Transverse colon (tissue), 4 donors: ENCODE data around the gene LURAP1L. TPM values are rescaled to one million over a fixed set of nuclear protein-coding genes. Genes with fewer than 3 reads are reported as not detected.

ENCODE experiments used
- DNase-seq: peaks from one replicate; pipeline ENCODE4 v3.0.0-alpha.2; 2019
- H3K27ac ChIP-seq, 4 donors: fragments of 200-600 bp; sonication (generic); 2 replicates each; pipeline ENCODE4 v1.5.1; 2016 to 2018; ENCODE audit warnings: inconsistent platforms in 4 of 4
- H3K27me3 ChIP-seq: fragments of 200-600 bp; sonication (generic); 2 replicates; pipeline ENCODE4 v1.5.1; 2017; ENCODE audit warnings: inconsistent platforms
- H3K36me3 ChIP-seq, 4 donors: fragments of 200-600 bp; sonication (generic); 2 replicates each; pipeline ENCODE4 v1.5.1; 2017 to 2019; ENCODE audit warnings: inconsistent platforms in 4 of 4
- H3K4me1 ChIP-seq, 4 donors: fragments of 200-600 bp; sonication (generic); 2 replicates each; pipeline ENCODE4 v1.5.1; 2017 to 2020; ENCODE audit warnings: inconsistent platforms in 4 of 4
- H3K4me3 ChIP-seq, 4 donors: fragments of 200-600 bp; sonication (generic); 1 replicate in 1 of 4; 2 replicates in 3 of 4; pipeline versions ENCODE4 v1.5.1 to v1.6.1; 2017 to 2019; ENCODE audit warnings: inconsistent platforms in 4 of 4
- H3K9me3 ChIP-seq, 2 donors: fragments of 200-600 bp; sonication (generic); 2 replicates each; pipeline ENCODE4 v1.5.1; 2017 to 2019; ENCODE audit warnings: inconsistent platforms in 2 of 2
- EP300 ChIP-seq: sonication (generic); formaldehyde crosslinking; IDR thresholded peaks from one replicate; pipeline ENCODE4 v1.6.1; 2017; ENCODE audit warnings: antibody characterized with exemption, low read depth
- POLR2A ChIP-seq: fragments of 450-650 bp; IDR thresholded peaks from one replicate; pipeline ENCODE4 v1.6.1; 2016; ENCODE audit warnings: antibody characterized with exemption, mild to moderate bottlenecking, moderate library complexity
- POLR2AphosphoS5 ChIP-seq, 3 donors: sonication (generic); formaldehyde crosslinking; IDR thresholded peaks; one replicate each; pipeline ENCODE4 v1.6.1; 2016; ENCODE audit warnings: antibody characterized with exemption in 3 of 3
- WGBS, 2 donors: methylation state at CpG; one replicate each; pipeline ENCODE4 v1.1.5; 2018; ENCODE audit warnings: low coverage in 1 of 2; 5-methylcytosine and 5-hydroxymethylcytosine counted together
- in situ Hi-C, 4 donors: fragments of 200-750 bp; cut with MboI; loops; one replicate each; pipeline versions ENCODE4 v1.15.0 to v1.15.1; 2017; ENCODE audit warnings: low sequenced_read_pairs in 3 of 4, low pct_ligation_motif_present in 1 of 4, low pct_unique_long_range_greater_than_20kb in 1 of 4
- intact Hi-C: fragments of 100-400 bp; cut with DNase I; formaldehyde crosslinking; loops from one replicate; pipeline ENCODE4 v1.15.1; 2023; ENCODE audit warnings: low total_unique reads
- total RNA-seq, 4 donors: library from RNA; depleted of rRNA; stranded (reverse); fragments of >200 nt; gene quantifications; one replicate each; pipeline ENCODE4 v1.1.0, GENCODE V29; 2016
- TF ChIP-seq, protein P1 (sequence below), 5 experiments: fragments of 200-600 bp in 3 of 5; fragments of 450-650 bp in 2 of 5; sonication (generic) in 3 of 5; IDR thresholded peaks; 1 replicate in 2 of 5; 2 replicates in 3 of 5; pipeline ENCODE4 v1.5.1; 2016 to 2017; ENCODE audit warnings: antibody characterized with exemption in 5 of 5, inconsistent platforms in 3 of 5, mild to moderate bottlenecking in 2 of 5, moderate library complexity in 1 of 5

The LURAP1L gene, protein sequence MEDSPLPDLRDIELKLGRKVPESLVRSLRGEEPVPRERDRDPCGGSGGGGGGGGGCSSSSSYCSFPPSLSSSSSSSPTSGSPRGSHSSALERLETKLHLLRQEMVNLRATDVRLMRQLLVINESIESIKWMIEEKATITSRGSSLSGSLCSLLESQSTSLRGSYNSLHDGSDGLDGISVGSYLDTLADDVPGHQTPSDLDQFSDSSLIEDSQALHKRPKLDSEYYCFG
- total RNA-seq, result 10 to 100 TPM; 19.1 to 50.0 (median 34.5) TPM

DNA sequence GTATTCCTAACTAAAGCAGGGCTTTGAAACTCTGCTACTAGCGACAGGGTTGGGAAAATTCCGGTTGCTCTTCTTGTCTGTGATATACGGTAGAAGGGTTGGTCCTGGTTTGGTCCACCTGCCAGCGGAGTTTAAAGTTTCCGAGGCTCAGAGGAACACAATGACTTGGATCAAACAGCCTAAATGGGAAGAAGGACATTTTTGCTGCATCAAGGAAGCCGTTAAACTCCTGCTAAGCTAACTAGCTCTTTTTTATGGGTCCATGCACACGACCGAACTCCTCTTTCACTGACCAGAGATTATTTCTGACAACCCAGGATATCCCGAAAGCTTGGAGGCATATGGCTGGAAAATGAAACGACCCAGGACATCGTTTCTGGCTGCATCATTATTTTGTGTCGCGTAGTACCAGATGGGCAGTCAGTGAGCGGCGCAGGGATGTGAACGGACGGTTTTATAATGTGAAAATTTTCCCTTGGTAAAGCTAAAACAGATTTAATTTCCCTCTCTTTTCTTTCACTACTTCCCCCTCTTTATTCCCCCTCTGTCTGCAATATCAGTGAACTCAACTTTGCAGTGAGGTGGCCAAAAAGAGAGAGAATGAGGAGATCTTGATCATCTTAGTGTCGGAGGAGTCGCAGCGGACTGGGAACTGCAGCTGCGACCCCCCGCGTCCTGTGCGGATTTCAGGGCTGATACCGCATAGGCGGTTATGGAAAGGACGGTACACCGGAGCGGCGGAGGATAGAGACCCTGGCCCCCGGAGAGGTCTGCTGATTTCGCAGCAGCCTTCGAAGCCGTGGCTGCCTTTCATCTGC, at the start of gene LURAP1L:
Gene LURAP1L (plus strand): TSS at position 160 of the 818 bp plus-strand sequence. CDS start 696 bp downstream, outside the sequence.
- Histone ChIP-seq H3K27ac (peak within 1 kb of the TSS; percentile 90 to 98 (median 97)), H3K4me1 (peaks cover 0 to 33% (median 10%) of the 10 kb centered on the region in 4 donors), H3K36me3 (no peaks in the 10 kb centered on the region), H3K4me3 (peak within 1 kb of the TSS; percentile 66 to 85 (median 77)), H3K27me3 (no peaks in the 10 kb centered on the region), H3K9me3 (no peaks in the 10 kb centered on the region)
- peak; percentile 67 for DNase-seq
- TF ChIP-seq, protein P1, sequence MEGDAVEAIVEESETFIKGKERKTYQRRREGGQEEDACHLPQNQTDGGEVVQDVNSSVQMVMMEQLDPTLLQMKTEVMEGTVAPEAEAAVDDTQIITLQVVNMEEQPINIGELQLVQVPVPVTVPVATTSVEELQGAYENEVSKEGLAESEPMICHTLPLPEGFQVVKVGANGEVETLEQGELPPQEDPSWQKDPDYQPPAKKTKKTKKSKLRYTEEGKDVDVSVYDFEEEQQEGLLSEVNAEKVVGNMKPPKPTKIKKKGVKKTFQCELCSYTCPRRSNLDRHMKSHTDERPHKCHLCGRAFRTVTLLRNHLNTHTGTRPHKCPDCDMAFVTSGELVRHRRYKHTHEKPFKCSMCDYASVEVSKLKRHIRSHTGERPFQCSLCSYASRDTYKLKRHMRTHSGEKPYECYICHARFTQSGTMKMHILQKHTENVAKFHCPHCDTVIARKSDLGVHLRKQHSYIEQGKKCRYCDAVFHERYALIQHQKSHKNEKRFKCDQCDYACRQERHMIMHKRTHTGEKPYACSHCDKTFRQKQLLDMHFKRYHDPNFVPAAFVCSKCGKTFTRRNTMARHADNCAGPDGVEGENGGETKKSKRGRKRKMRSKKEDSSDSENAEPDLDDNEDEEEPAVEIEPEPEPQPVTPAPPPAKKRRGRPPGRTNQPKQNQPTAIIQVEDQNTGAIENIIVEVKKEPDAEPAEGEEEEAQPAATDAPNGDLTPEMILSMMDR (IDR thresholded peaks at IDR 0.05), result peak in 1 of 5 experiments; percentile 9
- TF ChIP-seq POLR2A (peak; percentile 77), POLR2AphosphoS5 (IDR thresholded peaks at IDR 0.05) (peak; percentile 89 to 90 (median 90)), EP300 (no peak)
- in situ Hi-C loops (no loop called here), intact Hi-C loops (loop anchor here (10.0 kb wide), 1 partner anchor 50 kb away; no protein-coding TSS in a partner anchor)
- 0 to 3% methylated on average over 16 to 32 of the region's 34 CpGs for WGBS, 2 donors

DNA sequence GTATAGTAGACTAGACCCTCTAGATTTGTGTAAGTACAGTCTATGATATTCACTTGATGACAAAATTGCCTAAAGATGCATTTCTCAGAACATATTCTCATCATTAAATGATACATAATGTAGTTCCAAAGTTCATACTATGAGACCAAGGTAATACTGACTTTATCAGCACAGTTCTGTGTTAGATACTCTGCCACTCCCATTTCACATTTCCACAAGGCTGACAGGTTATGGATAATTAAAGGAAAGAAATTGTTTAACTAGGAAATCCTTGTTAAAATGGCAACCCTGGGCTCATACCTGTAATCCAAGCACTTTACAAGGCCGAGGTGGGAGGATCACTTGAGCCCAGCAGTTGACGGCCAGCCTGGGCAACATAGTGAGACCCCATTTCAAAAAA, 48.0 kb upstream of the LURAP1L start:
- WGBS, 2 donors, result 52 to 68% methylated on average over 2 of the region's 2 CpGs
- Histone ChIP-seq H3K36me3 (no peaks in the 10 kb centered on the region), H3K27ac (peak overlapping the region in 1 of 4 donors; percentile 4), H3K9me3 (no peaks in the 10 kb centered on the region), H3K4me1 (peaks cover 0 to 4% (median 0%) of the 10 kb centered on the region in 4 donors), H3K27me3 (no peaks in the 10 kb centered on the region), H3K4me3 (no peak overlapping the region)
- in situ Hi-C loops, result loop anchor here in 1 of 4 donors (10.0 kb wide), 1 partner anchor 168 kb away; no protein-coding TSS in a partner anchor
- intact Hi-C loops, result no loop called here
- TF ChIP-seq POLR2A, result no peak
- TF ChIP-seq, protein P1 (IDR thresholded peaks at IDR 0.05), result no peak
- no peak for TF ChIP-seq EP300
- TF ChIP-seq POLR2AphosphoS5 (IDR thresholded peaks at IDR 0.05), result no peak
- DNase-seq, result no peak

DNA sequence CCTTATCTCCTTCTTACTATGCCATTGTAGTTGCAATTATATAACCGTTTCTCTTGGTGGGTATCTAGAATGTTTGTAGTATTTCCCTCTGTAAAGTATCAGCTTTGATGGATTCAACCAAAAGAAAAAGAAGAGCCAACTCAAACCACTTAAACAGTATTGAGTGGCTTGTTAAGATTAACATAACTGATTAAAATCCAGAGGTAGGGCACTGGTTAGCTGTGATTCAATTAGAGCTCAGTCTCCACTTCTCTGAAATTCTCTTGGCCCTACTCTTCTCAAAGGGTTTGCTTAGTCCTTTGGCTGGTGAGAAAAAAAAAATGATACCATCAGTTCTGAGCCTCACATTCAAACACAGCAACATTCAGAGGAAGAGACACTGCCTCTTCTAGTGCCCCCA, 44.6 kb upstream of the LURAP1L start:
- intact Hi-C loops, result no loop called here
- TF ChIP-seq POLR2AphosphoS5 (IDR thresholded peaks at IDR 0.05) (no peak), EP300 (no peak), POLR2A (no peak)
- TF ChIP-seq, protein P1 (IDR thresholded peaks at IDR 0.05), result no peak
- Histone ChIP-seq H3K27ac (no peak overlapping the region), H3K36me3 (no peaks in the 10 kb centered on the region), H3K4me3 (no peak overlapping the region), H3K4me1 (peaks cover 0 to 4% (median 0%) of the 10 kb centered on the region in 4 donors), H3K9me3 (peaks cover 0 to 6% of the 10 kb centered on the region in 2 donors), H3K27me3 (no peaks in the 10 kb centered on the region)
- DNase-seq, result no peak
- in situ Hi-C loops, result no loop called here
- 71 to 83% methylated on average over 1 of the region's 1 CpG for WGBS, 2 donors

DNA sequence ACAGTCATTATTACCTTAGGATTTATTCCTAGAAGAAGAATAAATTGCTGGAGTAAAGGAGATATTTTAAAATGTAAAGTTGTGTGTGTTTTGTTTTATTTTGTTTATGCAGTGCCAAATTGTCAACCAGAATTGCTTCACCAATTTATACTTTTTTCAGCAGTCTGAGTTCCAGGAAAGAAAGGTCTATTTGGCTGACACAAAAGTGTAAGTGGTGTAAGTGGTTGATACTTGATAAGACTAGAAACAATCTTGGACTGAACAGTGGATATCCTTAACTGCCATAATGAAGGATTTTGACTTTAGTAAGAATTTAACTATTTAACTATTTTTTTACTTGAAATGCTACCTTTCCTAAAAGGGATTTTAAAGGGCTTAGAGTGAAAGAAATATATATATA, 43.9 kb upstream of the LURAP1L start:
- H3K27ac ChIP-seq, result no peak overlapping the region
- intact Hi-C loops, result no loop called here

More for the DNA sequence above, 43.9 kb upstream of the LURAP1L start:
- Histone ChIP-seq H3K4me1 (peaks cover 0 to 4% (median 0%) of the 10 kb centered on the region in 4 donors), H3K36me3 (no peaks in the 10 kb centered on the region), H3K27me3 (no peaks in the 10 kb centered on the region), H3K9me3 (peaks cover 0 to 6% of the 10 kb centered on the region in 2 donors), H3K4me3 (no peak overlapping the region)
- in situ Hi-C loops, result no loop called here
- DNase-seq, result no peak
- TF ChIP-seq, protein P1 (IDR thresholded peaks at IDR 0.05), result no peak
- no peak for TF ChIP-seq EP300
